Measurements from ENCODE around the gene SDC3.

SDC3 gene

GRCh38 chr1:30928789-30929134 is 20.2 kb upstream of the SDC3 start:
- DNase-seq: no peak

- no peak for DNase-seq
Measured at GRCh38 chr1:30928171-30928570, 19.6 kb upstream of the SDC3 start.

GRCh38 chr1:30927448-30927847 is 18.9 kb upstream of the SDC3 start:
- no peak for DNase-seq

GRCh38 chr1:30923597-30923996 is 15.0 kb upstream of the SDC3 start:
- DNase-seq: peak; percentile 59

- peak; percentile 62 for DNase-seq
Measured at GRCh38 chr1:30920827-30921226, 12.3 kb upstream of the SDC3 start.

- peak; percentile 66 for DNase-seq
Measured at GRCh38 chr1:30919025-30919881, 10.7 kb upstream of the SDC3 start.

- no peak for DNase-seq
Measured at GRCh38 chr1:30916296-30916695, 7.7 kb upstream of the SDC3 start.

GRCh38 chr1:30915491-30916230 is 7.1 kb upstream of the SDC3 start:
- DNase-seq: no peak

GRCh38 chr1:30914931-30915330 is 6.4 kb upstream of the SDC3 start:
- no peak for DNase-seq

GRCh38 chr1:30914587-30914922 is 6.0 kb upstream of the SDC3 start:
- DNase-seq: no peak

- no peak for DNase-seq
Measured at GRCh38 chr1:30912913-30913652, 4.5 kb upstream of the SDC3 start.

GRCh38 chr1:30912224-30912623 is 3.7 kb upstream of the SDC3 start:
- no peak for DNase-seq

GRCh38 chr1:30911059-30911954 is 2.7 kb upstream of the SDC3 start:
- DNase-seq: peak; percentile 87

GRCh38 chr1:30909365-30910068 is 959 bp upstream of the SDC3 start:
- DNase-seq: no peak

- no peak for DNase-seq
Measured at GRCh38 chr1:30908316-30908695, 252 bp downstream of the SDC3 start.

- DNase-seq: no peak
Measured at GRCh38 chr1:30907481-30908315, 860 bp downstream of the SDC3 start.

- DNase-seq: no peak
Measured at GRCh38 chr1:30906631-30907441, 1.7 kb downstream of the SDC3 start.

- no peak for DNase-seq
Measured at GRCh38 chr1:30905916-30906620, 2.5 kb downstream of the SDC3 start.

GRCh38 chr1:30905403-30905802 is 3.2 kb downstream of the SDC3 start:
- no peak for DNase-seq
